NCI-H526 treated with DMSO at 0.1 percent for 48 hours (cell line): ENCODE results near the gene E2F3.
A peak's percentile ranks its signal among the peaks of the same experiment; 100 is the strongest.

Experiments
- DNase-seq: peaks from one replicate; lab custom pipeline; 2025; lab: John Stamatoyannopoulos, UW

The E2F3 gene

DNA sequence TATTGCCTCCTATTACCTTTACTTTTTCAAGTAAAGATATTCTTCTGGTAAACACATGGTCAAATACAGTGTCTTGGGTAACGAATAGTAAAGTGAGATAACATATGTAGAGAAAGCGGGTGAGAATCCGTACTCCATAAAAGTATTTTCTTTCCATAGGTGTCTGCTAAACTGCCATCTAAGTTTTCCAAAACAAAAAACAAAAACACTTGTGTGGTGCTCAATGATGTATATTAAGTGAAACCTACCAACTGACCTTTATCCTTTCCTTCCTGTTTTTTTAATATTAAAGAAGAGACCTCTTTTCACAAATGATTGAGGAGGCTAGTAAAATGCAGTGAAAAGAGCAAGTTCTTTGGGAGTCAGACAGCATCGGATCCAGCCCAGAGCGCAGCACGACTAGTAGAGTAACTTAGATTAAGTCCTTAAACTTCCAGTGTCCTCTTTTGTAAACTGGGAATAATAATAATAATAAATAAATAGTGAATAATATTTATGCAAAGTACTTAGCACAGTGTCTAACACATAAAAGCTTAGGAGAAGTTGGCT lies 132.1 kb downstream of the E2F3 start:
- DNase-seq, result no peak

DNA sequence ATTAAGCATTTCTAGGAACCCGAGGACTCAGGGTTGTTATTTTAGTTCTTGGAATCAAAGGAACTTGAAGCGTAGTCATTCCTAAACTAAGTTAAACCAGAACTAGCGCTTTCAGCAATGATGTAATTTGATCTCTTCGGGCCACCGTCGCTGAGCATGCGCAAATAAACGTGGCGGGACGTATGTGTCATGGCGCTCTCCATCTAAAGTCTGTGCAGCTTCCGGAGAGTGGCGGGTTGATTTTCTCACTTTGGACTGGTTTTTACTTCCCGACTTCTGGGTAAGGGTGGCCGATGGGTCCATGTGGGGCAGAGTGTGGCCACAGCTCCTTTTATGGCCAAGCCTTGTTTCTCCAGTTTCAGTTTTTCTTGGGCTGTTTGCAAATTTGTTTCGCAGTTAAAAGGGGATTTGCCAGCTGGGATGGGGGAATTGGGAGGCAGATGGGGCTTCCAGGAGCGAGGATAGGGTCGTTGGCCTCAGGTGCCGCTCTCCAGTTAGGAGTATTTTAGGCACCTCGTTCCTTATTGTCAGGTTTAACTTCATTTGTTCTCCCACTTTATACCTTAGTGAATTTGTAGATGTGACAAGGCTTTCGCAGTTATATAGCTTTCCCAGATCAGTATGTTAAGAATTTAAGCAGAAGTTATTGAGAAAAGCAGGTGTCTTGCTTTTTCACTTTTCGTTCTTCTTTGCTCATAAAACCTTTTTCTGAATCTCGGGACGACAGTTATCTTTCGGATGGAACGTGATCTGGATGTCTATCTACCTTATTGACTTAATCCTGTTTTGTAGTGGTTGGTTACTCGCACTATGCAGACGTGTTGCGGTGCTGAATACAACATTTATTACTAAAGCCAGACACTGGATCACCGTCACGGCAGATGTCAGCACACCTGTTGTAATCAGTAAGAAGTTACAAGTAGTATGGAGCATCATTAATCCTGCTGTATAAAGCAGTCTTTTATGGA lies 132.9 kb downstream of the E2F3 start, which contains the start of gene CDKAL1:
Gene CDKAL1 (plus strand): TSS at position 163 of the 968 bp plus-strand sequence. CDS start 11,894 bp downstream, outside the sequence.
- DNase-seq, result peak; percentile 91

DNA sequence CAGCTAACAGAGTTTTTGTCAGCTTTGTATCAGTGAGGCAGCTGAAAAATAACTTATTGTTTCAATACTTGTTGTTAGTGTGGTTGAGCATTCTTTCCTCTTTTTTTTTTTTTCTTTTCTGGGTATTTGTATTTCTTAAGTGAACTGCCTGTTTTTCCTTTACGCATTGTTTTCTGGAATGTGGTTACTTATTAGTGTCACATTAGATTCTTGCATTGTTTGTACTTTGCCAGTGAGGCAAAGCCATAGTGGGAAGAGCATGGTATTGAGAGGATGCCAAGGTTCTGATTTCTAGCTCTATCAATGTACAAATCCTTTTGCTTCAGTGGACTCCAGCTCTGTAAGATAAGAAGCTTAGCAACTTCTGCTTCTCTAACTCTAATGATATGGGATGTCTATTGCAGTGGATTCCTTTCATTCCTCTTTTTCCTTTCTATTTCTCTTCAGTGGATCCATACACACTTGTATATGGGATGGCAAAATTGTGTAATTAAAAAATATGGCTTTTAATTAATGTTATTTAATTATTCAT lies 136.5 kb downstream of the E2F3 start:
- no peak for DNase-seq

DNA sequence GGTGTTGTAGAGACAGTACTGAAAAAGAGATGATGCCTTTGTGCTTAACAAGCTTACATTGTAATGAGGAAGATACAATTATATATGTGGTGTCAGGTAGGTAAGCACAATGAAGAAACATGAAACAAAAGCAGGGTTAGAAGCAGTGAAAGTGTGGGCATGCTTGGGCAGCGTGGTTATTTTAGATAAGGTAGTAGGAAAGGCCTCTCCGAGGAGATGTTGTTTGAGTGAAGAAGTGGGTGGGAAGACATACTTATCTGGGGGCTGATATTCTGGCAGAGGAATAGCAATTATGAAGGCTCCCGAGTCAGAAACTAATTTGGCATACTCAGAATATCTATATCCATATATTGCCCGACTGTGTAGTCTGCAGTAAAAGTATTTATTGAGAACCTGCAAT lies 137.2 kb downstream of the E2F3 start:
- DNase-seq, result no peak

DNA sequence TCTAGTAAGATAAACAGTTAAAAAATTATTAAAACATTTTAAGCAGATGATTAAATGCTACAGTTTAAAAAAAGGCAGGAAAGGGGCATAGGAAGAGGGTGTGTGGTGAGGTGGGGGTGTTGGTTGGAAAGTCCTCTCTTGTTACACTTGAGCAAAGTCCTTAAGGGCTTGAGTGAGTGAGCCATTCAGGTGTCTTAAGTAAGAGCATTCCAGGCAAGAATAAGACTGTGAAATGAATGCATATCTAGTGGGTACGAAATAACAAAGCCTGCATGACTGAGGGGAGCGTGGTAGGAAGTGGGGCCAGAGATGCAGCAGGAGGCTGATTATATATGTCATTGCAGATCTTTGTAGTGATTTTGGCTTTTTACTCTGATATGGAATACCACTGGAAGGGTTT lies 137.7 kb downstream of the E2F3 start:
- no peak for DNase-seq

DNA sequence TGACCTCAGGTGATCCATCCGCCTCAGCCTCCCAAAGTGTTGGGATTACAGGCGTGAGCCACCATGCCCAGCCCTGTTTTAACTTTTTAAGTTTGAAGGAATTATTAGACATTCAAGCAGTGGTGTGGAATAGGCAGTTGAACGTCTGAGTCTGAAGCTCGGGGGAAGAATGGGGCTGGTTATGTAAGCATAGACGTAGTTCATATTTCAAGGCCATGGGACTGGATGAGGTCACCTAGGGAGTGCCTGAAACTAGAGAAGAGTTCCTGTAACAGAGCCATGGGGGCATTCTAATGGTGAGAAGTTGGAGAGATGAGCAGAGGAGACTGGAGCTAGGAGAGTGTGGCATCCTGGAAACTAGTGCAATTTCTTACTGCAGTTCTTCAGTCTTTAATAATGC lies 139.0 kb downstream of the E2F3 start:
- DNase-seq, result no peak

DNA sequence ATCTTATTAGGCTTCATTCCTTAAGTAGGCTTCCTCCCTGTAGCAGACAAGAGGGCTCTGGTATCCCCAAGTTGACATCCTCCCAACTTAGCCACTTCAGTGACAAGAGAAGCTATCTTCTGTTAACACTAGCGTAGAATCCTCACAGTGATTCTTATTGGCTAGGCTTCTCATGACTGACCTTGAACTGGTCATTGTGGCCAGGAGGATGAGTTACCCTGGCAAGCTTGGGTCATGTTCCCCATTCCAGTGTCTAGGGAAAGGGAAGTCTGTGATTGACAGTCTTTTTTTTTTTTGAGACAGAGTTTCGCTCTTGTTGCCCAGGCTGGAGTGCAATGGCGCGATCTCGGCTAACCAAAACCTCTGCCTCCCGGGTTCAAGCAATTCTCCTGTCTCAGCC lies 139.7 kb downstream of the E2F3 start:
- DNase-seq, result no peak

DNA sequence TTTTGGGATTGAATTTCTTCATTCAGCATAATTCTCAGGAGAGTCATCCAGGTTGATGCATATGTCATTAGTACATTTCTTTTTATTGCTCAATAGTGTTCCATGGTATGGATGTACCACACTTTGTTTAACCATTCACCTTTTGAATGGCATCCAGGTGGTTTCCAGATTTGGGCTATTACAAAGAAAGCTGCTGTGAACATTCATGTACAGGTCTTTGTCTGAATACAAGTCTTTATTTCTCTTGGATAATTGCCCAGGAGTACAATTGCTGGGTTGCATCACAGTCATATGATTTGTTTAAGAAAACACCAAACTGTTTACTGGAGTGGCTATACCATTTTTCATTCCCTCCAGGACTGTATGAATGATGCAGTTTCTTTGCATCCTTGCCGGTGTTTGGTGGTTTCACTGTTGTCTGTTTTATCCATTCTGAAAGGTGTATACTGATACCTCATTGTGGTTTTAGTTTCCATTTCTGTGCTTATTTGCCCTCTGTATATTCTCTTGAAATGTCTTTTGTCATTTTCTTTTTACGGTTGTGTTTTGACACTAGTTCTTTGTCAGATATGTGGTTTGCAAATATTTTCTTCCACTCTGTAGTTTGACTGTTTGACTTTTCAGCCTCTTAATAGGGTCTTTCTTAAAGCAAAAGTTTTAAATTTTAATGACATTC lies 141.4 kb downstream of the E2F3 start:
- DNase-seq, result peak; percentile 83
